ENCODE measurements around the gene CACHD1.

CACHD1 gene

DNA sequence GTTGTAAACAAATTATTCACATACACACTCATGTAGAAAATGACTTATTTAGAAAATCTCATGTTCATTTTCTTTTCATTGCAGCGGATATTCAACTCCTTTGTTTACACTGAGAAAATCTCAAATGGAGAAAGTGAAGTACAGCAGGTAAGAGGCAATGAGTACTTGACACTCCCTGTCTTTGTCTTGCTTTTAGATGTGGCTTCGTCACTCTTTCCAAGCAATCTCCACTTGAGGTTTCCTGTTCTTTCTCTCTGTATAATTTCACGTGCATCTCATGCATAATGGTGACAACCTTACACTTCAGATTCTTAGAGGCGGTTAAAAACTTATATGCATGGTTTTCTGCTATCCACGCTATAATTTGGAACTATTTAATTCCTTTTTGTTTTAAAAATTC, 80.6 kb downstream of the CACHD1 start:
- no peak for DNase-seq (ENCODE audit: low read depth)

DNA sequence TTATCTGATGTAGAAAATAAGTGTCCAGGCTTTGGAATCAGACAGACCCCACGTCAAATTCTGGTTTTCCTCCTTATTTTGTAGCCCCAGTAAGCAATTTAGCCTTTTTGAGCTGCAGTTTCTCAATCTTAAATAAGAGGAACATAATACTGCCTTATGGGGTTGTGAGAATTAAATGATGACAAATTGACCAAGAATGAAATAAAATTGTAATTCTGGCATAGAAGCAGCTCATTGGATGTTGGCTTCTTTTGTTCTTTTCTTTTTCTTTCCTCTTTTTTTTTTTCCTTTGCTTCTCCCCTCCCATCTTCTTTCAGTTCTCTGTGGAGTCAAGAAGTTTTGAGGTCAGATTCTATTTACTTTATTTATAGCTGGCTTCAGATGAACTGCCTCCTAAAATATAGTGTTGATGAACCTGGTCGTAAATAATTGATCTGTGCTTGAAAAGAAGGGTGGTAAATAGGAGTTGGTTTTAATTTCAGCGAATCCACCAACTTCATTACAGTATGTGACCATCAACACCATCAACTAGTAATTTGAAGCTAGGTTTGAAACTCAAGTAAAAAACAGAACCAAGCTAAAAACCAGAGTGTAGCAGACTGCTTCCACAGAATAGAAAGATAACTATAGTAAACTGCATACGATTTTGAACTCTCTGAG, 81.1 kb downstream of the CACHD1 start:
- DNase-seq (ENCODE audit: low read depth), result no peak

DNA sequence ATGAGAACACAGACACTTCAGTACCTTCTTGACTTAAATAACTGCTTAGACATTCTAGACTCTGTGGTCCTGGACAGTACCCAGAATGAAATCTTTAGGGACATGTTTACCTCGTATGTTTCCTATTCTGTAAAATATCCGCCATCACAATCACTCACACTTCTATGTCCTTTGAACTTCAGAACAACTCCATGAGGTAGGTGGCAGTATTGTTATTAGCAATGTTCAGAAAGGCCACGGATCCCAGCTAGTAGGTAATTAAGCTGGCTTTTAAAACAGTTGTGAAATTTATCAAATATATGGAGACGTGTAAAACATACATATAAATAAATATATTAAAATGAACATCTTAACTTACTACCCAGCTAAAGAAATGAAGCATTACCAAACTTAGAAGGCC, 83.4 kb downstream of the CACHD1 start:
- no peak for DNase-seq (ENCODE audit: low read depth)

DNA sequence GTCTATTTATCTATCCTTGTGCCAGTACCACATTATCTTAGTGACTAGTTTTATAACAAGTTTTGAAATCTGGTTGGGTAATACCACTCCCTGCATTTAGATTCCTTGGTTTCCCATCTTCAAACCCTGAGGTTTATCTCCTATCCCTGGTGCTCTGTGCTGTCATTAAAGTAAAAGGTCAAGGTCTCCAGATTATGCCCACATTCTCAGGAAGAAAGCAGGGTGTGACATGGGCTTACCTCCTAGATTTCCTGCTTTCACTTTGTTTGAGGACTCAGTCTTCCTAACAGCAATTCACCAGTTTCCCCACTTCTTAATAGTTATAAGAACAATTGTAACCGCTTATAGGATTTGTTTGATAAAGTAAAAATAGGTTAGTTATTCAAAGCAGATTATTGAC, 86.0 kb downstream of the CACHD1 start:
- no peak for DNase-seq (ENCODE audit: low read depth)

DNA sequence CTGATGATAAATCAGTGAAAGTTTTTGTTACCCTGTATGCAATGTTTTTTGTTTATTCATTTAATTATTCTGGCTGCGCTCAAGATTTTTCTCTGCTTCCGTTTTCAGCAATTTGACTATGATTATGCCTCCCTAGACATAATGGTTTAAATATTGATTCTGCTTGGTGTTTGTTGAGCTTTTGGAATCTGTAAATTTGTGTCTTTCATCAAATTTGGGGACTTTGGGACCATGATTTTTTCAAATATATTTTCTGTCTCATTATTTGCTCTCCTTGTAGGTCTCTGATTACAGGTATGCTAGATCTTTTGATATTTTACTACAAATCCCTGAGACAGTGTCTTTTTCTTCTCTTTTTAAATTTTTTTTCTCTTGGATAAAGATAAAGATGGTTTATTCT, 92.1 kb downstream of the CACHD1 start:
- no peak for DNase-seq (ENCODE audit: low read depth)

GRCh38 chr1:64563958-64564565, 94.1 kb downstream of the CACHD1 start:
- DNase-seq (ENCODE audit: low read depth), result no peak

GRCh38 chr1:64564891-64565290, 95.0 kb downstream of the CACHD1 start:
- DNase-seq (ENCODE audit: low read depth), result no peak

DNA sequence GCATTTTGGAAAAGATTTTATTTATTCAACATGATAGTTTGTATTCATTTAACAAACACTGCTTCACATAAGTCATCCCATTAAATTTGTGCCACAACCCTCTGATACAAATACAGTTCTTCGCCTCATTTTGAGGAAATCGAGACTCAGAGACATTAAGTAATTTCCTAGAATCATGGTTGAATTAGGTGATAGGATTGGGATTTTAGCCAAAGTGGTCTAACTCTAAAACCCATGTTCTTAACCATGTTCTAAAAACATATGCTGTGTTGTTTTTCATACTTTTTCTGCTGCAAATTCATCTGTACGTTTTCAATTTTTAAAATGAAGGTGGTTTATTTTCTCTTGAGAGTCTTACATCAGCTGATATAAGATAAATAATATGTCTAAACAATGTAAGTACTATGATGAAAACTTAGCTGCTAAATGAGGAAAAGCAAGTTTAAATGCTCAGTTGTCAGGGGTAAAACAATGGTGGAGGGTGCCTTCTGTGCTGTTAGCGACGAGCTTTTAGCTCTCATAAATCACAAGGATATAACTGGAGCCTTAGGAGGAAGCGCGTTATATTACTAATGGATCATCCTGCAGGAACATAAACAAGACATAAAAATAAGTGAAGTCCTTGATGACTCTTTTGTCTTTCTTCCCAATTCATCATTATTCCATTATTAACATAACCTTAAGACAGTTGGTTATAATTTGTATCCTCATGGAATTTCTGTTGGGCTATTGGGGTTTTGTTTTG, 97.7 kb downstream of the CACHD1 start:
- no peak for DNase-seq (ENCODE audit: low read depth)

GRCh38 chr1:64568171-64568450, 98.2 kb downstream of the CACHD1 start:
- no peak for DNase-seq (ENCODE audit: low read depth)

DNA sequence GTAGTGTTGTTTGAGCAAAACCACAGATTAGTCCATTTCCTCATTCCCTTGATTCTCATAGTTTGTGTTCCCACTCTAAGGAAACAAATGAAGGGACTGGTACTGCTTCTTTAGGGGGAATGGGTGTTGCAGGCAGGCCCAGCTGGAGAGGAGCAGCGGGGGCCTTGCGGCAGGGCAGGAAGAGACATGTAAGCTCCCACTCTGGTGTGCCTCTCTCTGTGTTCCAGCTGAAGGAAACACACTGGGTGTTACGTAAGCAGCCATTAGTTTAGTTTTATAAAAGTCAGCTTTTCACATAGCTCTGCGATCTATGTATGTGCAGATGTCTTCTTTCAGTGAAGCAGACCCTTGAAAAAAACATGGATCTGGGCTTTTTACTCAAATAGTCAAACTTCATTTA, 99.5 kb downstream of the CACHD1 start:
- no peak for DNase-seq (ENCODE audit: low read depth)

DNA sequence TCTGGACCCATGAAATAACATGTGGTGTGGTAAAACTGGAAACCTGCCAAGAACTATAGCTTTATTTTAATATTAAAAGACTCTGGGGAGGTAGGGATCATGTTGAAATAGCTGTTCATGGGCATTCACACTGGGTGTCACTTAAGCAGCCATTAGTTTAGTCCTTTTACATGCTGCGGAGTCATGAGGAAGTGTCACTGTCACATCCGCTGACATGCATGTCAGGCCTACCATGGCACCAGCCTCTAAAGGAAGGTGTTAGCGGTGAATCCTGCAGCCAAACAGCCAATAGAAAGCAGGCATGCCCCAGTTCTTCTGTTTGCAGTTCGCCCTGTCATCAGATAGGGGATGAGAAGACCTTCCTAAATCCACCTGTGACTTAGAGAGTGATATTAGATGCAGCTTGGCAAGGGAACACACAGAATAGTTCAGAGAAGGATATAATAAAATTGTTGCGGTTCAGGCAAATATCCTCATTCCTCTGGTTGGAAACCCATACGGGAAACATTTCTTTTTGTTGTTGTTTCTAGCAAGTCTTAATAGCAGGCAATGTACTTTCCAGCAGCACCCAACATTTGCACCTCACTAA, 100.4 kb downstream of the CACHD1 start:
- DNase-seq (ENCODE audit: low read depth), result no peak

DNA sequence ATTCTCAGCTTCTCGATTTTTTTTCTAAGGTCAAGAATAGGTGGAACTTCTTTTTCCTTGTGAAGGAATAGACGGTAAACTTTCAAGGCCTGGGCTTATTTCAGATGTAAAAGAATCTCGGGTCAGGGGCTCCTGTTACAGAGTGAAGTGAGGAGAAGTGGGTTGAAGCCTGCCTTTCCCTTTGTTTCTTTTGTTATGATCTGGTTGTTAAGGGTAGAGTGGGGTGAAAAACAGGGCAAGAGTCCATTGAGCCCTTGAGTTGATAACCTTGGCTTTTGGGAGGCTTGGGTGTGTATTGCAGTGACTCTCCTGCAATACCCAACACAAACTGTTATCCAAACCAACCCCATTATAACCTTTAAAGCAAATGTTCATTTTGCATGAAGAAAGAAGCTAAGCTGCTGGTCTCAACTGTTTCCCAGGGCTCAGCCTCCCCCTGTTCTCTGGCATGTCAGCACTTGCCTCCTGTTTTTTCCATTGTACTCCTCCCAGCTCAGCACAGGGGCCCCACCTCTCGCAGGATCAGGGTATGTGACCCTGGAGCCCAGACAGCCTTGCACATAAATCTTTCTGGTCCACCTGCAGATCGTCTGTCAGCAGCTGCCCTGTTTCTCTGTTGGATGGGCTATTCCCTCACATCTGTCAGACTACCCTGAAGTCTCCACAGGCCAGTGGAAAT, 102.4 kb downstream of the CACHD1 start:
- no peak for DNase-seq (ENCODE audit: low read depth)

DNA sequence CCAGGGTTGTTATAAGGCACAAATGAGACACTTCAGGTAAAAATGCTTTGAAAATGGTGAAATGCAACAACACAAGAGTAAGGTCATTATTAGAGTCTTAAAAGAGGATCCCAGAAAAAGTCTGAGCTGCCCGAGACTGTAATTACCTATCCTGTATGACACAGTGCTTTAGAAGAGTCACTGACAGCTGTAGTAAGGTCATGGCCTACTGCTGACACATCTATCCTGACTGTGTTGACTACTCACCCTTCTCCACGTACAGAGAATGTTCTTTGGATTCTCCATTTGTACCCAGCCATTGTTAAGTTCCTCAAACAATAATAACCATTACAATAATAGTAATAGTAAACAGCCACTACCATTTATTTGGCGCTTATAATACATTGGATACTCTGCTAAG, 104.4 kb downstream of the CACHD1 start:
- no peak for DNase-seq (ENCODE audit: low read depth)

DNA sequence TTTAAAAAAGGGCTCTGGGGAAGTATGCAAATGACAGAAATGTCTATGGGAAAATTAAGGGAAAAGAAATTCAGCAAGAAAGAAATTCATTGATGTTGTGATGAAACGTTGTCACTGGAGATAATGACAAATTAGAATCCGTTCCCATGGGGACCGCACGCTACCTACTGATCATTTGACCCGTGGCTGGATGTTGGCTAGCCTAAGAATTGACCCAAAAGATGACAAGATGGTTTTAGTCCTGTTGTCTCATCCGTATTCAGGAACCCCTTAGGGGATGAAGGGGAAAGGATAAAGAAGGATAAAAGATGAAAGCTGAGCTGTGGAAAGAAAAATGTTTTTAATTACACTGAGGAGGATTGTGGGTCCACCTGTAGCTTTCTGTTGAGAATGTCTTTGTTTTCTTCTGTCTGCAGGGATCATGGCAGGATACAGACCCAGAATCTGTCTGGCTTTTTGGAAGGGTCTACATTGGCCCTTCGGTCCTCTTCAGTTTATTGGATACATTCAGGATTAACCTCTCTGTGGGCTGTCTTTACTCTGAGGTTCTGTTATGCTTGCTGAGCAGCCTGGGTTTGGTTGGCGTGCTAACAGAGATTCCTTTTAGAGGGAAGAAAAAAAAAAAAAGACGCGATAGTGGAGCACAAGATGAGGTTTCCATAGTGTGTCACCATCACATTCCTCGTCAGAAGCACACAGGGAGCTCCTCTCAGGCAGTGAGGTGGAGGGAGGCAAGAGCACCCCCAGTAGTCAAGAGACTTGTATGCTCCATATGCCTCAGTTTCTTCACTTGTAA, 106.2 kb downstream of the CACHD1 start:
- DNase-seq (ENCODE audit: low read depth), result no peak

DNA sequence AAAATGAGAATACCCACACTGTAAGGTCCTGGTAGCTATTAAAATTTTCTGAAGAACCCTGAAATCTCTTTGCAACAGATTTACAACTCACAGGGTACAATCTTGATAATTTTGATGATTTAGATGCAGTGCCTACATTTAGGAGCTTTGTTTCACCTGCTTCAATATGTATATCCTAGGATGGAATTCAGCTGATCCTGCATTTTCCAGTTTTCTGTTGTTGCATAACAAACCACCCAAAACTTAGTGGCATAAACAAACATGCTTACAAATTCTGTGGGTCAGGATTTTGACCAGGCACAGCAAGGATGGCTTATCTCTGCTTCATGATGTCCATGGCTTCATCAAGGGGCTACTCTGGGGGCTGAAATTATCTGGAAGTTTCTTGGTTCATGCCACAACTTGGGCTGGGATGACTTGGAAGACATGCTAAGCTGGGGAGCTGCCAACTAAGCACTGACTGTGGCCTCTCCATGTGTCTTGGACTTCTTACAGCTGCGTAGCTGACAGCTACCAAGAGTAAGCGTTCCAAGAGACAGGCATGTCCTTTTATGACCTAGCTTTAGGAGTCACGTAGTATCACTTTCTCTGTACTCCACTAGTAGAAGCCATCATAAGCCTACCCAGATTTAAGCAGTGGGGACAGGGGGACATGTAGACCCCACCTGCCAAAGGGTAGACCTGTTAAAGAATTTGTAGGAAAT, 108.5 kb downstream of the CACHD1 start:
- no peak for DNase-seq (ENCODE audit: low read depth)

DNA sequence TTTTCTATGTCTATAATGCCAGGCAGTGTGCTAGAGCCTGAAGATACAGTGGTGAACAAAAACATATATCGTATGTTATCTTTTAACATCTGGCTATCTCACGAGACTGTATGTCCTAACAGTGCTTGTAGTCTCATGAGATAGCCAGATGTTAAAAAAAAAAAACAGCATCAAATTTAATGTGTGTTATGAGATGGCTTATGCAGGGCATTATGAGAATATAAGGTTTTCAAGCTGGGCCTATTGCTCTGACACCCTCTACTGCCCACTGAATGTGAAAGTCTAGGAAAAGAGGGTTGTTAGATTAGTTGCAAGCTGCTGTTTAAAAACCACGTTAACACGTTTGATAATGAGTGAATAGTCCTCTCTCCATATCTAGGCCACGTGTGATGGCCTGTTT, 109.8 kb downstream of the CACHD1 start:
- no peak for DNase-seq (ENCODE audit: low read depth)

- no peak for DNase-seq (ENCODE audit: low read depth)
Measured at GRCh38 chr1:64581135-64581842, 111.4 kb downstream of the CACHD1 start.

- DNase-seq (ENCODE audit: low read depth), result no peak
Measured at GRCh38 chr1:64581843-64582185, 111.9 kb downstream of the CACHD1 start.

DNA sequence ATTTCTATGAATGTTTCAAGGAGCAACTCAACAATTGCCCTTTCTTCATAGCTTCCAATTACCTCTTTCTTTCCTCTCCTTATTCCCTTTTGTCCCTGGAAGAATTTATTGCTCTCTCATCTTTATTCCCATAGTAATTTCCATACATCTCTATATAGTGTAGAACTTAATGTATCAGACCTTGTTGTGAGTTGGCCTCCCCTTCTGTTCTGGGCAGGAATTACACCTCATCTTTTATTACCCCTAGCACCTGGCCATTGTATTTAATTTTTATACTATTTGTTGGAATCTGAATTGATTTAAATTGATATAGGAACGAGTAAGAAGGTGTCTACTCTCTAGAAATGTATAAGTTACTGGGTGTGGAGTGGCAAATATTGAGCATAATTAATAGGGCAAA, 114.5 kb downstream of the CACHD1 start:
- DNase-seq (ENCODE audit: low read depth), result no peak

DNA sequence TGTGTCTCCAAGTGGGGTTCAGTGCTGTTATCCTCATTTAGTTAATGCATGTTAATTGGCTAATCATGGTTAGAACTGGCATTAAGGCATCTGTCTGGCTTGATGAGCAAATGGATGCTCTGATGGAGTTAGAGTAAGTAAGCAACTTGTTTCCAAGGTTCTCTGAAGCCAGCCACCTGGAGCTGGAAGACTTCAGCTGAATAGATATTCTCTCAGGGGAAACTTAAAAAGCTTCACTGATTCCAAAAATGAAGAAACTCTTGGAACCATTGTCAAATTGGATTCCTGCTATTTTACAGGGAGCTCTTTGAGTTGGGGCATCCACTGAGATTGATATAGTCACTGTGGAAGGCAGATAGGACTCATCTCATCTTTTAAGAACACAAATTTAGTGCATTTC, 118.9 kb downstream of the CACHD1 start:
- DNase-seq (ENCODE audit: low read depth), result no peak

DNA sequence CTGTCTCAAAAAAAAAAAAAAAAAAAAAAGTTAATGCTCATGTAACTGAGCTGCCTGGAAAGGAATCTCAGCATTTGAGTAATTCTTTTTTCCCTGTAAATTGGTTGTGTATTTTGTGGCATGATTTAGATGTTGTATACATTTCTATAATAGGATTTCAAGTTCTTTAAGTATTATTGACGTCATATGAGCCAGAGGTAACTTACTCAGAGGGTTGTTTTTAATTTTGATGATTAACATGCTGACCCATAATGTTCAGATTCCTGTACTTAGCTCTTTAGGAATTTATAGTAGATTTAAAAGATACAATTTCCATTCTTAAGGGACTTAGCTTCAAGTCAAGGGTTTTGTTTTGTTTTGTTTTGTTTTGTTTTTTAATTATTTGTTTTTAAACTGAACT, 120.4 kb downstream of the CACHD1 start:
- no peak for DNase-seq (ENCODE audit: low read depth)

Data from activated T-helper 1 cell treated with Interleukin-2 at 50 U/mL for 16 hours (primary cell).